NCI-H526 treated with DMSO at 0.1 percent for 48 hours (cell line): ENCODE data around the gene COL8A1.

Experiments
- DNase-seq: peaks from one replicate; lab custom pipeline; 2025; lab: John Stamatoyannopoulos, UW

COL8A1 gene

GRCh38 chr3:99761415-99762165 lies 123.2 kb downstream of the COL8A1 start:
- no peak for DNase-seq

DNA sequence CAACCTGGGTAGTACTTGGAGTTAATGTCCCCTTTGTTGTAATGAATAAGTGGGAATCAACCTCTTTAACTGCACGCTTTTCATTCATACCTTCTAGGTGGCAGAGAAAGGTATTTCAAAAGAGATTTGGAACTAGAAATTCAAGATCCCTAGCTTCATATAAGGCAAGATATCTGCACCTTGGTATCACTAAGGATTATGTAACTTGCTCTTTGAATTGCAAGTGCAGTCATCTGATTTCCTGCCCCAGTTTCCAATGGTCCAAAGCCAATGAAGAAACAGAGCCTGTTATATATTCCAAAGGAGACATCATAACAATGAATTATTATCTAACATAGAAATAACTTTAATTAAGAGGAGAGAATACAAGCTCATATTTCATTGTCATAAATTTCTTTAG lies 124.5 kb downstream of the COL8A1 start:
- DNase-seq: no peak

DNA sequence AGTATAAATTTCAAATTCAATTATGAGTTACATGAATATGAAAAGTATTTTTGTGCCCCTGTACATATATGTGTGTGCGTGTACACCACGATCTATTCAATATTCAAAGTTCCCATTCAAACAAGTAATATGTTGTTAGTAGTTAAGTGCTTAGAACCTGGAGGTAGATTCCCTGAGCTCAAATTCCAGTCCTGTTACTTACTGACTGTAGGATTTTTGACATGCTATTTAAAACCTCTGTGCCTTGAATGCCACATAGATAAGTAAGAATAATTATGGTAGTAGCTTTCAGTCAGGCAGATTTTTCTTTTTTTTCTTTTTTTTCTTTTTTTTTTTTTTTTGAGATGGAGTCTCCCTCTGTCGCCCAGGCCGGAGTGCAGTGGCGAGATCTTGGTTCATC lies 126.0 kb downstream of the COL8A1 start:
- DNase-seq: no peak

DNA sequence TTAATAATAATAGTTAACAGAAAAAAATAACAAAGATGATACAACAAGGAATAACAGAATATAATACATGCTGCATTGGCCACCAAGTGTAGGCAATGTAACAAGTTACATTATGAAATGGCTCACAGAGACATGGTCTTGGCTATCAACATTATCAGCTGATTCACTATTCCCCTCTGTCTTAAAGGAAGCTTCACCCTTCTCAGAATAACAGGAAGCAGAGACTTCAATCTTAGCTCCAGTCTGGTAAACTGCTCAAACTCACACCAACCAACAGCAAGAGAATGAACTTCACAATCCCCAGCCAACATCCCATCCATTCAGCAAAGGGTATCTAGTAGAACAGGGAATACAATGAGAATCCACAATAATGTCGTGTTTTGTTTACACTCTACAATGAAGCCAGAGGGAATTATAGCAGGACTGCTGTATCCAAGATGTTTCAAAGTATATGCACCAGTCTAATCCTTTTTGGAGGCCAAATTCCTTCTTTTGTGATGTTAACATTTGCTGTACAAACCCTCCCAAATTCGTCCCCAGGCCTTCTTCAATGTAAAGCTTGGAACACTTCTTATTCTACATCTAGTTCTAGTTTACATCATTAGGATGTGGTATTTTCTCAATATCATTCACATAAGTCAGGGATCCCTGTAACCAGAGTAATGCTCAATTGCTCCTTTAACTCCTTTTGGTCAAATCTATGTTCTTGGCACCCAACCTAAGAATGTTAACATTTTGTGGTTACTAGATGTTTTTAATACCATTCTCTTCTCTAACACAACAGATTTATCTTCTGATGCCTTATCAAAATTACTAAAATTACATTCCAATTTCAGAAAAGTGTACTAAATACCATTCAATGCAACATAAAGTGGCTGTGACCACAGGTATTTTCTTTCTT lies 126.9 kb downstream of the COL8A1 start:
- DNase-seq: no peak

DNA sequence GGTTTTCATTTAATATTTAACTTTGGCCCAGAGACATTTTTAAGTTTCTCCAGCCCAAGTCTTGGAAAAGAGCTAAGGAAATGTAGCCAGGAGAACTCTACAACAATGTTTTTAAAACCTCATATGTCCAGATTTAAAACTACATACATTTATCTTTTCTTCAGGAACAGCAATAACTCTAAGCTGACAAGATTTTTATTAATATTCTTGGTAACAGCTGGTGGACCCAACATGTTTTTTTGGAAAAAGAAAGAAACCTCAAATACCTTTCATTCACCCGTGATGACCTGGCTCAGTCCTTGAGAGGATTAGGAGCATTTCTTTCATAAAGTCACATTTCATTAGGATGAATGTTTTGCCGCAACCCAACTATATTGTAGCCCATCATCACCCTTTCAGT lies 128.9 kb downstream of the COL8A1 start:
- DNase-seq: no peak

GRCh38 chr3:99768126-99768525 lies 129.7 kb downstream of the COL8A1 start:
- DNase-seq: no peak

- DNase-seq: no peak
Observed at GRCh38 chr3:99768808-99769501, 130.6 kb downstream of the COL8A1 start.

DNA sequence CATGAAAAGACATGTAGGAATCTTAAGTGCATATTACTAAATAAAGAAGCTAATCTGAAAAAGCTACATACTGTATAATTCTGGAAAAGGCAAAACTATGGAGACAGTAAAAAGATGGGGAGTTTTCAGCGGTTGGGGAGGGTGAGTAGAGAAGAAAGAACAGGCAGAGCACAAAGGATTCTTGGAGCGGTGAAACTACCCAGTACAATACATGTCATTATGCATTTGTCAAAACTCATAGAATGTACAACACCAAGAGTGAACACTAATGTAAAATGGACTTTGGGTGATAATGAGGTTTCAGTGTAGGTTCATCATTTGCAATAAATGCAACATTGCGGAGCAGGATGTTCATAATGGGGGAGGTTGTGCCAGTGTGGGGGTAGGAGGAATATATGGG lies 133.8 kb downstream of the COL8A1 start:
- DNase-seq: no peak

DNA sequence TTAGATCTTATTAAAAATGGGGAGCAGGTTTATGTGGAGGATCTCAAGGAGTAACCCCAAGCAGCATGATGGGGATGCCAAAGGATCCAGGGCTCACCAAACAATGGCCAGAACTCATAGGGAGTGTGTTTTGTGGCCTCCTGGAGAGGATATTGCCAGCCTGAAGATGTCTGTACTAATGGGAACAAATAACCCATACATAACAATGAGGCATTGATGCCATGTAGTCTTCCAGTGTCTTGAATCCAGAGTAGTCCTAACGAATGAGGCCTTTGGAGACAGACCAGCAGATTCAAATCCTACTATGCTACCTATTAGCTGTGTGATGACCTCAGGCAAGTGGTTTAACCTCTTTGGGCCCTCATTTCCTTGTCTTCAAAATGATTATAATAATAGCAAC lies 134.3 kb downstream of the COL8A1 start:
- no peak for DNase-seq

GRCh38 chr3:99774467-99774866 lies 136.1 kb downstream of the COL8A1 start:
- DNase-seq: no peak

DNA sequence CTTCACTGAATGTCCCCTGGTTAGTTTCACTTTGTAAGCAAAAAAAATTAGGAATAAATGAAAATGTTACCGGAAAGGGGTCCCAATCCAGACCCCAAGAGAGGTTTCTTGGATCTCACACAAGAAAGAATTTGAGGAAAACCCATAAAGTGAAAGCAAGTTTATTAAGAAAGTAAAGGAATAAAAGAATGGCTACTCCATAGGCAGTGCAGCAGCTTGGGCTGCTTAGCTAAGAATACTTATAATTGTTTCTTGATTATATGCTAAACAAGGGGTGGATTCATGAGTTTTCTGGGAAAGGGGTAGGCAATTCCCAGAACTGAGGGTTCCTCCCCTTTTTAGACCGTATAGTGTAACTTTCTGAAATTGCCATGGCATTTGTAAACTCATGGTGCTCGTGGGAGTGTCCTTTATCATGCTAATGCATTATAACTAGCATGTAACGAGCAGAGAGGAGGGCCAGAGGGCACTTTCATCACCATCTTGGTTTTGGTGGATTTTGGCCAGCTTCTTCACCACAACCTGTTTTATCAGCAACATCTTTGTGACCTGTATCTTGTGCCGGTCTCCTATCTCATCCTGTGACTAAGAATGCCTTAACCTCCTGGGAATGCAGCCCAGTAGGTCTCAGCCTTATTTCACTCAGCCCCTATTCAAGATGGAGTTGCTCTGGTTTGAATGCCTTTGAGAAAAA lies 138.3 kb downstream of the COL8A1 start:
- no peak for DNase-seq

GRCh38 chr3:99777210-99777549 lies 138.8 kb downstream of the COL8A1 start:
- no peak for DNase-seq

- DNase-seq: no peak
Observed at GRCh38 chr3:99777708-99778107, 139.3 kb downstream of the COL8A1 start.

- no peak for DNase-seq
Observed at GRCh38 chr3:99780749-99781148, 142.4 kb downstream of the COL8A1 start.

GRCh38 chr3:99781761-99782160 lies 143.4 kb downstream of the COL8A1 start:
- no peak for DNase-seq

DNA sequence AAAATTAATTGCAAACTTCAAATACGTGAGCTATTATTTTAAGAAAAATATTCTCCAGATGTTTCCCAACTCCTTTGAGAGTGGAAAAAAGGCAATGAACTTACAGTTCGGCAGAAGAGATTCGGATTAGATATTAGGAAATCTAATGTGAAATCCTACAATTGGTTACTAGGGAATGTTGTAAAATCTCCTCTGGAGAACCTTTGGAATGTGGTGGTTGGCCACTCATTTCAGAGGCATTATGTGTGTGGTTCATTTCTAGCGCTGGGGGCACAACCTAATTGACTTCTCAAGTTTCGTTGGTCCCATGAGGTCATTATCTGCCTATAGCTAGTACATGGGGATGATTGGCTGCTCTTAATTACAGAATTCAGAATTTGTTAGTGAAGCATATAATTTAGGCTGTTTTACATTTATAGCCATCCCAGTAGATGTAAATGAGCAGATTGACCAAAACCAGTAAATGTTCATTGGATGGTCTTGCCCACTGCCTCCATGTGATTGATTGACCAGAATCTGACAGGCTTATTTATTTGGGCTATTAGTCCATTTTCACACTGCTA lies 144.7 kb downstream of the COL8A1 start:
- no peak for DNase-seq

- DNase-seq: peak; percentile 3
Observed at GRCh38 chr3:99789011-99789721, 150.8 kb downstream of the COL8A1 start.

- no peak for DNase-seq
Observed at GRCh38 chr3:99794485-99794884, 156.1 kb downstream of the COL8A1 start.

- DNase-seq: peak; percentile 27
Observed at GRCh38 chr3:99795573-99795972, 157.2 kb downstream of the COL8A1 start.

GRCh38 chr3:99799422-99799821 lies 161.0 kb downstream of the COL8A1 start:
- no peak for DNase-seq

DNA sequence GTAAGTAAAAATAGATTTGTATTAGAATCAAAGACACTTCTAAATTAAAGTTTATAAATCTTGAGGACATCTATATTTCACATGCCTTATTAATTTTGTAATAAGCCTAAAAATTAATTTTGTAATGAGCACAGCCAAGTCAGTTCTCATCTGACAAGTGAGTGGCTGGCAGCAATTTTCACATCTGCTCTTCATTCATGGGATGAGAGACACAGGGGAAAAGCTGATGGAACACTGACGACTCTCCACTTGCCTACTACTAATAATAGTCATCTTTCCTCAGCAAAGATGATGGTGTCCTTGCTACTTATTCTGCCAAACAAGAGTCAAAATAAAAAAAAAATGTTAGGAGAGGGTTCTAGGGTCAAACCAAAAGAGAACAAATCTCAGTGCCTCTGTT lies 164.9 kb downstream of the COL8A1 start:
- DNase-seq: no peak
